NCI-H187 treated with DMSO at 0.1 percent for 48 hours (cell line): ENCODE measurements around the gene TTC33.
"Not testable (repeated sequence)": the region's sequence is repeated elsewhere in the genome, so short reads cannot be mapped to it uniquely, and the experiment has no call there.

ENCODE experiments used
- DNase-seq: peaks from one replicate; lab custom pipeline; 2025; lab: John Stamatoyannopoulos, UW

TTC33 gene

DNA sequence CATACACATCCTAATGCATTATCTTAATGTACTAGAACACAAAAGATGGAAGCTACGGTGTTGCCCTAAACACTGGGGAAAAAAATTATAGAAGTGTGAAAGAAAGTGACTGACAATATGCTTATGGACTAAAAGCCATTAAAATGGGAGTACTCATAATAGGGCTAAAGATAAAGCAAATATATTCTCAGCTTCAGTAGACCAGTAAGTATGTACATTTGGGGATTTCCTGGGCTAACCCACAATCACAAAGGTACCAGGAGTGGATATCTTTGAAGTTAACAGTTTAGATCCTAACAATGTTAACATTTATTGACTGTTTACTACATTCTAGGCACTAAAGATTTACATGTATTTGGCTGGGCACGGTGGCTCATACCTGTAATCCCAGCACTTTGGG is 39.2 kb downstream of the TTC33 start:
- DNase-seq = no peak

DNA sequence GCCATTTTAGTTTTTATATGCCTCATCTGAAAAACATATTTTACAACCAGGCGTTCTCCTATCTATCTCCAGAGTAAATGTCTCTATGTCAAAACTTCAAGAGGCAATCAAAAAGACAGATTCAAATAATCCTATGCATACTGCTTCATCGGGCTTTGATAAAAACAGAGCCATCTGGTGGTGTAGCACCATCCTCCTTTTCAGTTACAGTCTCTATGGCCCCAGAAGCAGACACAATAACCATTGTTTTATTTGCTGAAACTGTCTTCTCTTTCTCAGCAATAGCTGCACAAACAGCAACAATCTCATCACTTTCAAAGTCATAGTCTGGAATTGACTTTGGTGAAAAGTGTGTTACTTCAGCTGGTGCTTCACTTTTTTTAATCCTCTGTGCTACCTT is 39.8 kb downstream of the TTC33 start:
- DNase-seq = no peak

GRCh38 chr5:40714001-40714400 is 41.8 kb downstream of the TTC33 start:
- DNase-seq = no peak

- DNase-seq = not testable (repeated sequence)
Measured at GRCh38 chr5:40710575-40710974, 45.2 kb downstream of the TTC33 start.

DNA sequence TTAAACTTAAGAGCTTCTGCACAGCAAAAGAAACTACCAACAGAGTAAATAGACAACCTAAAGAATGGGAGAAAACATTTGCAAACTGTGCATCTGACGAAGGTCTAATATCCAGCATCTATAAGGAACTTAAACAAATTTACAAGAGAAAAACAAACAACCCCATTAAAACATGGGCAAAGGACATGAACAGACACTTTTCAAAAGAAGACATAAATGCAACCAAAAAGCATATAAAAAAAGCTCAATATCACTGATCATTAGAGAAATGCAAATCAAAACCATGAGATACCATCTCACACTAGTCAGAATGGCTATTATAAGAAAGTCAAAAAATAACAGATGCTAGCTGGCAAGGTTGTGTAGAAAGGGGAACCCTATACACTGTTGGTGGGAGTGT is 50.3 kb downstream of the TTC33 start:
- DNase-seq = not testable (repeated sequence)

- not testable (repeated sequence) for DNase-seq
Measured at GRCh38 chr5:40702027-40702426, 53.7 kb downstream of the TTC33 start.

GRCh38 chr5:40700116-40700782 is 55.5 kb downstream of the TTC33 start:
- DNase-seq = no peak

- no peak for DNase-seq
Measured at GRCh38 chr5:40694433-40694832, 61.3 kb downstream of the TTC33 start.

- DNase-seq = no peak
Measured at GRCh38 chr5:40691894-40692293, 63.9 kb downstream of the TTC33 start.

DNA sequence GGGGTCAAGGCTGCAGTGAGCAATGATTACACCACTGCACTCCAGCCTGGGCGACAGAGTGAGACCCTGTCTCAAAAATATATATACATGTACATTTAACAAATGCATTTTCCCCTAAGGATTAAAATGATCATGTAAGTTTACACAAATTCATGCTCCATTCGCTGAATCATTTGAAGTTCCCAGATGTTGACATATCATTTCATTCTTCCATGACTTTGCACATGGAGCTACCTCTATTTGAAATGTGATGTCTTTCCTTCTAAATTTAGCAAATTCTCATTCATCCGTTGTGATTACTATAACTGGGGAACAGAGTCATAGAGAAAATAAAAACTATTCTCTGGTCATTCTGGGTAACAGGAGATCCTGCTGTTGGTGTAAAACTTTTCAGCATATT is 65.5 kb downstream of the TTC33 start:
- no peak for DNase-seq

DNA sequence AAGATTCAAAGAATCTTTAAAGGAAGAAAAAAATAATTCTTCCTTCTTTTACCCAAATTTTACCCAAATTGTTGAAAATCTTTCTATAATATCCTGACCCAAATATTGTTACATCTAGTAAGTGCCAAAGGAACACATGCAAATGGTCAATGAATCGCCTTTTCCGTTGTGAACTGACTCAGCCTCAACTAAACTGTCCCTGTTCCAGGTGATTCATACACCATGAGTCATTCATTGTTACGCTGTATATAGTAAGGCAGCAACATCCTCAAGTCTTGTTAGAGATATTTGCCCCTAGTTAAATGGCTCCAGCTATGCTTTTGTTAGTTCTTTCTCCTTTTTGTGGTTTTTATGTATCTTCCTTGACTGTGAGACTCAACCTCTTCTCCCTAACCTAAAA is 66.3 kb downstream of the TTC33 start:
- no peak for DNase-seq

DNA sequence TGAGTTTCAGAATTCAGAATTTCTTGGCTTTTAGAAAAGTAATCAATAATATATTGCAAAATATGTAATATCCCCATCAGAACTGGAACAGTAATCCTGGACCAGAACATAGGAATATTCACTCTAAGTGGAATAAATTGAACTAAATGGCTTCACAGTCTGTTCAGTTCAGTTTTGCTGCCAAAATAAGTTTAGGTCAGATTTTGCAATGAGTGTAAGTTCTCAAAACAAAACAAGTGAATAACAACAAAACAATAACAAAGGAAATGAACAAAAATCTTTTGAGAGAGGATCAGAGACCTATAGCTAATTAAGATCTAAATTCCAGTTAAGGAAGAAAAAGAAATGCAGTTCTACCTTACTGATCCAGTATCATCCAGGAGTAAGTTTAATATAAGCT is 66.8 kb downstream of the TTC33 start:
- no peak for DNase-seq

- peak; percentile 20 for DNase-seq
Measured at GRCh38 chr5:40688127-40688761, 67.5 kb downstream of the TTC33 start.

GRCh38 chr5:40687321-40687720 is 68.4 kb downstream of the TTC33 start:
- no peak for DNase-seq

DNA sequence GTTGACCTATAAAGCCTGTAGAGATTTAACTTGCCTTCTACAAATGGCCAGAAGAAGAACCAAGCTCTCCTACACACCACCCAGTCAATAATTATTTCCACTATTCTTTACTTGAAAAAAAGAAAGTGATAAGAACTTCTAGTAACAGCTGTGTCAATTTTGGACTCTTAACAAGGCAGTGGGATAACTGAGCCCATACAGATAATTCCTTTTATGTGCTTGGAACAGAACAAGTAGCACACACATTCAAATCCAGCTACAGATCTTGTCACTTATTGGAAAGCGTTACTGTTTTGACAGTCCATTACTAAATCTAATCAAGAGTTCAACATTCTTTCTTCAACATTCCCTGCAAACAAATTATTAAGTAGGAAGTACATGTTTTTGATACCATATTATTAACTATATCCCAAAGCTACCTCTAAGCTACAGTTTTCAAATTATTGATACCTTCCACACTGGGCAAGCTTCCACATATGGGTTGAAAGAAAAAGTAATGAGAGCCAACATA is 69.7 kb downstream of the TTC33 start:
- DNase-seq = no peak

DNA sequence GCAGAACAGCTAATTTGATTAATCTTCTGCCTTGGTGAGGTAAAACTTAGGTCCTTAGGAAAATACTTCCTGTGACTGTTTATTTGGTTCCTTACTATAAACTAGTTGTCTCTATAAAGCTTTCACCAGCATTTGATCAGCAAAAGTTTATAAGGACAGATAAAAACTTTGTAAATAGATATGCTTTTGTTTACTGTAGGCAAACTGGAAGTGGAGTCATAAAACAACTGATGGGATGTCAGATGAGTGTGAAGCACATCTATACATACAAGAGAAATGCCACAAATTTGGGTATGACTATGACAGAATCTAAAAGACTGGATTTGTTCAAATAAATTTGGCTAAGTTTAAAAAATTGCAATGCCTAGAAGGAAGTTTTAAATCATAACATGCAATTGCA is 70.6 kb downstream of the TTC33 start:
- DNase-seq = no peak

DNA sequence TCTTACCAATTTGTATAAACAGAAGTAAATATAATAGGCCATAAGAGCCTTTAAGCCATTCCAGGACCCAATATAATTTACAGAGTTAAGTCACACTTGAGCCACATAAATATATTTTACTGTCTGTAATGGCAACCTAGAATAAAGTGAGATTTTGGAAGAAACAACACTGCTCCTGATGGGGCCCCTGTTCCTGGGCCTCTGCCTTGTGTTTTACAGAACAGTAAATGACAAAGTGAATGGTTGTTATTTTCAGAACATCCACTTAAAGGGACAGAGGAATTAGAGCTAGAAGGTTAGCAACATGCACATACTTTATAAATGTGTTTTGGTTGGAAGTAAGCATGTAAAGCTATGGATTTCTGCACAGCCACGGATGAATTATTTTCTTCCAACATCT is 72.5 kb downstream of the TTC33 start:
- DNase-seq = no peak

DNA sequence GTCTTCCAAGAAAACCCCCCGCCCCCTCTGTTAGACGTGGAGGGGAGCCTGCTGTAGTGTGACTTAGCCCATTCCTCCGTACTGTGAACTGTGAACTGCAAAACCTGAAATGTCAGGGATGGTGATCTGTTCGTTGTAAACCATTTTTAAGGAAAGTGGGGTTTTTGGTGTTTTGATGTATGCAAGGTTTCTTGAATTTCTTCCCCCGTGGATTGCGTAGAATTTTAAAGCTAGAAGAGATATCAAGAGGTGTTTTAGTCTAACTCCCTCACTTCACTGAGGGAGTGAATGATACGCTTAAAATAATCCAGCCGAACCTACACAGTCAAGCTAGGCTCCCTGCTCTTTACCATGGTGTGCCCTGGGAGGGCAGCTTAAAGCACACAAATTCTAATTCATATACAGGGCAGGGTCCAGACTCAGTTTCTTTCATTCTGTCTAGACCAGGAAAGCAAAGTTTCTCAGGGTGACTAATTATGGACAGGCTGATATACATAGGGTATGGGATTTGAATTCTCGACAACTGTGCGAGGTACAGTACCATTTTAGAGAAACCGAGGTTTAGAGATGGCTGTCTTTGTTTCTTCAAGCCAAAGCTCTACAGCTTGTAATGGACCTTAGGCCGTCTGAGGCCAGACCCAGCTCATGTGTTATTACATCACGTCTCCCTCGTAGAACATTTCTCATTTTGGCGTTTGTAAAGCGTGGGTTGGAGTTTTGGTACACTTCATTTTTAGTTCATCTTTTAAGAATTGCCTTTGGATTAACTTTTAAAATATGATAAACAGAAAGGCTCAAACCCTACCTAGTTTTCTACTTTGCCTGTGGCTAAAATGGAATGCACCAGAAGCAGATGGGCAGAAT is 73.4 kb downstream of the TTC33 start:
- DNase-seq = no peak

DNA sequence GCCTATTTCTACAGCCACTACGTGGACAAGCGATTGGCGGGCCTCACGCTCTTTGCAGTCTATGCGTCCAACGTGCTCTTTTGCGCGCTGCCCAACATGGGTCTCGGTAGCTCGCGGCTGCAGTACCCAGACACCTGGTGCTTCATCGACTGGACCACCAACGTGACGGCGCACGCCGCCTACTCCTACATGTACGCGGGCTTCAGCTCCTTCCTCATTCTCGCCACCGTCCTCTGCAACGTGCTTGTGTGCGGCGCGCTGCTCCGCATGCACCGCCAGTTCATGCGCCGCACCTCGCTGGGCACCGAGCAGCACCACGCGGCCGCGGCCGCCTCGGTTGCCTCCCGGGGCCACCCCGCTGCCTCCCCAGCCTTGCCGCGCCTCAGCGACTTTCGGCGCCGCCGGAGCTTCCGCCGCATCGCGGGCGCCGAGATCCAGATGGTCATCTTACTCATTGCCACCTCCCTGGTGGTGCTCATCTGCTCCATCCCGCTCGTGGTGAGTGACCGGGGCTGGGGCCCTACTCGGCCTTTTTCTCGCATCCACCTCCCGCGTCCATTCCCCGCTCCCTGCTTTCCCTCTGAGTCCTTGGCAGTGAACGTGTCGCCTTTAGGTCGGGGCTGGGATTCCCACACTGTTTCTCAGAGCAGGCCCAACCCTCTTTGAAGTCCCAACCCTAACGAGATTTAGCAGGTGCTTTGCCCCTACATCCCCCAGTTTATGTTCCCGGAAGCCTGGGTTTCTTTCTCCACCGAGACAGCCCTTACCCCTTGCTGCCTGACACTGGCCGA is 74.2 kb downstream of the TTC33 start:
- no peak for DNase-seq

DNA sequence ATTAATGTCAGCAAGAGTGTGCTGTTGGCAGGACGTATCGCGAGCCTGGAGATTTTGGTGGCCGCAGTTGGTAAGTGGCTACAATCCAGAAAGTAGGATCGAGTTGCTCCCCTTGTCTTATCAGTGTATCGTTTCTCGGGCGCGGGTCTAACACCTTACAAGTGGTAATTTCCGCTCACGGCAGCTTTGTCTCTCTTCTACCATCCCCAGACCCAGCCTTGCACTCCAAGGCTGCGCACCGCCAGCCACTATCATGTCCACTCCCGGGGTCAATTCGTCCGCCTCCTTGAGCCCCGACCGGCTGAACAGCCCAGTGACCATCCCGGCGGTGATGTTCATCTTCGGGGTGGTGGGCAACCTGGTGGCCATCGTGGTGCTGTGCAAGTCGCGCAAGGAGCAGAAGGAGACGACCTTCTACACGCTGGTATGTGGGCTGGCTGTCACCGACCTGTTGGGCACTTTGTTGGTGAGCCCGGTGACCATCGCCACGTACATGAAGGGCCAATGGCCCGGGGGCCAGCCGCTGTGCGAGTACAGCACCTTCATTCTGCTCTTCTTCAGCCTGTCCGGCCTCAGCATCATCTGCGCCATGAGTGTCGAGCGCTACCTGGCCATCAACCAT is 74.9 kb downstream of the TTC33 start:
- no peak for DNase-seq

GRCh38 chr5:40679913-40680681 is 75.7 kb downstream of the TTC33 start, which contains the start of gene PTGER4:
Gene PTGER4 (plus strand): TSS chr5:40679915. CDS start chr5:40680994, 1,079 bp downstream.
- no peak for DNase-seq
